BLaER1 treated with 17β-estradiol and CSF1 and Interleukin-3, amounts not matched to agents 10 nM and 100 nM (cell line): ENCODE measurements around the gene TMEM247.
"Not testable (repeated sequence)": the region's sequence is repeated elsewhere in the genome, so short reads cannot be mapped to it uniquely, and the experiment has no call there.

ENCODE experiments used
- H3K27ac ChIP-seq, 11 experiments: shearing (Covaris generic); formaldehyde crosslinking; 2 replicates each; pipeline ENCODE4 v1.8.1; 2022
- H3K27me3 ChIP-seq, 11 experiments: shearing (Covaris generic); formaldehyde crosslinking; 2 replicates each; pipeline ENCODE4 v1.8.1; 2022
- H3K36me3 ChIP-seq, 11 experiments: shearing (Covaris generic); formaldehyde crosslinking; 2 replicates each; pipeline ENCODE4 v1.8.1; 2022
- H3K4me1 ChIP-seq, 10 experiments: shearing (Covaris generic); formaldehyde crosslinking; 2 replicates each; pipeline ENCODE4 v1.8.1; 2022
- H3K4me2 ChIP-seq, 11 experiments: shearing (Covaris generic); formaldehyde crosslinking; 2 replicates each; pipeline ENCODE4 v1.8.1; 2022
- H3K4me3 ChIP-seq, 10 experiments: shearing (Covaris generic); formaldehyde crosslinking; 2 replicates each; pipeline ENCODE4 v1.8.1; 2022
- H3K9ac ChIP-seq, 11 experiments: shearing (Covaris generic); formaldehyde crosslinking; 2 replicates each; pipeline ENCODE4 v1.8.1; 2022
- H3K9me3 ChIP-seq, 11 experiments: shearing (Covaris generic); formaldehyde crosslinking; replicated peaks in 1 of 11; 2 replicates each; pipeline ENCODE4 v1.8.1; 2022
- H4K20me1 ChIP-seq, 11 experiments: shearing (Covaris generic); formaldehyde crosslinking; 2 replicates each; pipeline ENCODE4 v1.8.1; 2022
- Cebpa-rat ChIP-seq, 11 experiments: shearing (Covaris generic); IDR thresholded peaks; 2 replicates each; pipeline ENCODE4 v1.8.1; 2022

Gene TMEM247

GRCh38 chr2:46520130-46520711, 40.9 kb downstream of the TMEM247 start:
- H3K4me3 ChIP-seq, result no peak overlapping the region
- no peak for TF ChIP-seq Cebpa-rat (IDR thresholded peaks at IDR 0.05)

GRCh38 chr2:46521215-46521683, 41.9 kb downstream of the TMEM247 start:
- H3K4me2 ChIP-seq, result peak overlapping the region in 3 of 11 experiments; percentile 46 to 64 (median 62); a peak in 5 of 22 replicates
- no peaks in the 10 kb centered on the region for H4K20me1 ChIP-seq
- no peaks in the 10 kb centered on the region for H3K27me3 ChIP-seq
- TF ChIP-seq Cebpa-rat (IDR thresholded peaks at IDR 0.05), result no peak
- H3K4me1 ChIP-seq, result peaks cover 0 to 56% (median 0%) of the 10 kb centered on the region in 10 experiments; a peak in 6 of 20 replicates
- no peak overlapping the region for H3K4me3 ChIP-seq
- peak overlapping the region in 3 of 11 experiments; percentile 8 to 48 (median 39); a peak in 4 of 22 replicates for H3K27ac ChIP-seq
- peaks cover 0 to under 1% (median 0%) of the 10 kb centered on the region in 11 experiments; a peak in 1 of 22 replicates for H3K36me3 ChIP-seq
- peaks cover 13 to 18% (median 17%) of the 10 kb centered on the region in 11 experiments for H3K9me3 ChIP-seq
- 0 out of 22 replicates have a peak overlapping the region, but pooled peaks of 1 of the 11 experiments have one; percentile 6 for H3K9ac ChIP-seq

More at GRCh38 chr2:46520130-46520711, 40.9 kb downstream of the TMEM247 start:
- Histone ChIP-seq H3K27me3 (no peaks in the 10 kb centered on the region), H3K9ac (no peak overlapping the region), H4K20me1 (no peaks in the 10 kb centered on the region), H3K36me3 (peaks cover 0 to 5% (median 0%) of the 10 kb centered on the region in 11 experiments; a peak in 1 of 22 replicates), H3K27ac (peak overlapping the region in 2 of 11 experiments; percentile 39 to 48; a peak in 3 of 22 replicates), H3K4me1 (peaks cover 0 to 45% (median 0%) of the 10 kb centered on the region in 10 experiments; a peak in 6 of 20 replicates), H3K4me2 (peak overlapping the region in 3 of 11 experiments; percentile 46 to 64 (median 62); a peak in 5 of 22 replicates), H3K9me3 (peaks cover 24 to 28% (median 27%) of the 10 kb centered on the region in 11 experiments)

GRCh38 chr2:46522385-46522784, 43.0 kb downstream of the TMEM247 start:
- not testable (repeated sequence) for H4K20me1 ChIP-seq, H3K27ac ChIP-seq, H3K4me3 ChIP-seq, H3K27me3 ChIP-seq, H3K9me3 ChIP-seq, H3K36me3 ChIP-seq, H3K4me2 ChIP-seq, H3K9ac ChIP-seq
- peaks cover 0 to 58% (median 0%) of the 10 kb centered on the region in 10 experiments; a peak in 6 of 20 replicates for H3K4me1 ChIP-seq

GRCh38 chr2:46525522-46526155, 46.3 kb downstream of the TMEM247 start:
- peak overlapping the region in 1 of 11 experiments; percentile 0; a peak in 1 of 22 replicates for H3K9ac ChIP-seq
- no peaks in the 10 kb centered on the region for H4K20me1 ChIP-seq
- no peak overlapping the region for H3K27ac ChIP-seq
- H3K4me3 ChIP-seq, result no peak overlapping the region
- H3K4me1 ChIP-seq, result peaks cover 0 to 39% (median 0%) of the 10 kb centered on the region in 10 experiments; a peak in 6 of 20 replicates
- peaks cover 6 to 11% (median 8%) of the 10 kb centered on the region in 11 experiments; a peak in 12 of 22 replicates for H3K36me3 ChIP-seq
- TF ChIP-seq Cebpa-rat (IDR thresholded peaks at IDR 0.05), result no peak
- H3K9me3 ChIP-seq, result peaks cover 13 to 24% (median 19%) of the 10 kb centered on the region in 11 experiments
- no peaks in the 10 kb centered on the region for H3K27me3 ChIP-seq
- peak overlapping the region in 2 of 11 experiments; percentile 44 to 65; a peak in 4 of 22 replicates for H3K4me2 ChIP-seq

GRCh38 chr2:46528880-46529279, 49.5 kb downstream of the TMEM247 start:
- Histone ChIP-seq H3K27me3 (no peaks in the 10 kb centered on the region), H3K4me2 (no peak overlapping the region), H3K9ac (no peak overlapping the region), H3K9me3 (peaks cover 23 to 39% (median 30%) of the 10 kb centered on the region in 11 experiments), H3K27ac (no peak overlapping the region), H3K36me3 (peaks cover 9 to 24% (median 17%) of the 10 kb centered on the region in 11 experiments; a peak in 14 of 22 replicates), H3K4me3 (no peak overlapping the region), H4K20me1 (no peaks in the 10 kb centered on the region), H3K4me1 (peaks cover 0 to 24% (median under 1%) of the 10 kb centered on the region in 10 experiments; a peak in 11 of 20 replicates)
- no peak for TF ChIP-seq Cebpa-rat (IDR thresholded peaks at IDR 0.05)

GRCh38 chr2:46530639-46531038, 51.3 kb downstream of the TMEM247 start:
- no peak overlapping the region for H3K9ac ChIP-seq
- peaks cover 23 to 39% (median 30%) of the 10 kb centered on the region in 11 experiments for H3K9me3 ChIP-seq
- H3K36me3 ChIP-seq, result peaks cover 9 to 24% (median 17%) of the 10 kb centered on the region in 11 experiments; a peak in 14 of 22 replicates
- no peak overlapping the region; a peak in 1 of 20 replicates for H3K4me3 ChIP-seq
- TF ChIP-seq Cebpa-rat (IDR thresholded peaks at IDR 0.05), result no peak
- peaks cover 16 to 27% (median 18%) of the 10 kb centered on the region in 10 experiments for H3K4me1 ChIP-seq
- no peaks in the 10 kb centered on the region for H4K20me1 ChIP-seq
- H3K27ac ChIP-seq, result no peak overlapping the region
- H3K4me2 ChIP-seq, result no peak overlapping the region
- no peaks in the 10 kb centered on the region for H3K27me3 ChIP-seq

- Histone ChIP-seq H3K9me3 (peaks cover 23 to 39% (median 30%) of the 10 kb centered on the region in 11 experiments), H3K9ac (no peak overlapping the region), H3K4me1 (peaks cover 26 to 31% (median 29%) of the 10 kb centered on the region in 10 experiments), H3K4me3 (no peak overlapping the region), H3K36me3 (peaks cover 9 to 24% (median 17%) of the 10 kb centered on the region in 11 experiments; a peak in 14 of 22 replicates), H3K4me2 (no peak overlapping the region), H3K27ac (no peak overlapping the region), H3K27me3 (no peaks in the 10 kb centered on the region), H4K20me1 (no peaks in the 10 kb centered on the region)
- TF ChIP-seq Cebpa-rat (IDR thresholded peaks at IDR 0.05), result no peak
These were observed 52.5 kb downstream of the TMEM247 start for GRCh38 chr2:46531863-46532262.
